Fibroblast of pulmonary artery (primary cell): Measurements from ENCODE around the gene ZFPM1.

Source experiments
- DNase-seq: peaks from one replicate; pipeline ENCODE4 v3.0.0-alpha.2; 2010; ENCODE audit warnings: low read depth
- H3K4me3 ChIP-seq: replicated peaks from 2 replicates; pipeline ENCODE4 v1.5.1; 2011; ENCODE audit warnings: low read depth, mild to moderate bottlenecking, control low read depth, low read length, moderate library complexity
- CTCF ChIP-seq: IDR thresholded peaks from 2 replicates; pipeline ENCODE4 v1.5.1; 2011; ENCODE audit warnings: mild to moderate bottlenecking, control low read depth, low read length, inconsistent platforms; ENCODE audit errors: missing control alignments

ZFPM1 gene

DNA sequence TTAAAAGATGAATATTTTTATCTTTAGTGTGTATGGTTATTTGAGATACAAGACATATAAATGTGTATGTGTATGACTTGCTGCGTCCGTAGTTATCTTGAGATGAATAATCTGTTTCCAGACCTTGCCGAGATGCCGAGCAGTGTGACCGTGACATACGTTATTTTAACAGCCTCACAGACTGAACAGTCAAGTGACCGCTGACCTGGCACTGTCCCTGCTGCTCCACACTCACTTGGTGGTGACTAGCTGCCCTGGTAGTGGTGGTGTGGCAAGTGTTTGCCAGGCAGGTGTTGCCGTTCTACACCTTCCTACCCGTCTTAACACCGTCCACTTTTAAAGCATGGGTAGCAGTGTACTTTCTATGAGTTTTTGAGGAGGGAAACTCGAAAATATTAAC lies 122.2 kb downstream of the ZFPM1 start:
- TF ChIP-seq CTCF: no peak
- H3K4me3 ChIP-seq: no peak overlapping the region
- DNase-seq: no peak

DNA sequence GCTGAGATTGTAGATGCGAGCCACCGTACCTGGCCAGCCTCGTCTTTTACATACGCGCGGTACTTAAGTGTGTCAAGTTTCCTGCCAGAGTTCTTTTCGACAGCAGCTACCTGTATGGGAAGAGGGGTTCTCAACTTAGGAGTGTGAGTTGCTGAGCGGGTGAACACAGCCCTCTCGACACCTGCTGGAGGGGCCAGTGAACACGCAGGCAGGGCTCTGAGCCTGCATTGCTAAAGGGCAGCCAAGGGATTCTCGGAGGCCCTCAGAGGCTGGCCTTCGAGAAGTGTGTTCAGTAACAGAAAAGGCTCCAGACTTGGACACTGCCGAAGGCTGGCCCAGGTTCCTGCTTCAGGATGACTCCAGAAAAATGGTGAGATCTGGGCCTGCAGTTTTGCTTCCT lies 123.2 kb downstream of the ZFPM1 start:
- no peak for TF ChIP-seq CTCF
- no peak overlapping the region for H3K4me3 ChIP-seq
- DNase-seq: no peak

DNA sequence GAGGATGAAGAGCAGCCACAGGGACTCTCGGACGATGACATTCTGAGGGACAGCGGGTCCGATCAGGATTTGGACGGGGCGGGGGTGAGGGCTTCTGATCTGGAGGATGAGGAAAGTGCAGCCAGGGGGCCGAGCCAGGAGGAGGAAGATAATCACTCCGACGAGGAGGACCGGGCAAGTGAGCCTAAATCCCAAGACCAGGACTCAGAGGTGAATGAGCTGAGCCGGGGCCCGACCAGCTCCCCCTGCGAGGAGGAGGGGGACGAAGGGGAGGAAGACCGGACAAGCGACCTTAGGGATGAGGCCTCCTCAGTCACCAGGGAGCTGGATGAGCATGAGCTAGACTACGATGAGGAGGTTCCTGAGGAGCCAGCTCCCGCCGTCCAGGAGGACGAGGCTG lies 124.1 kb downstream of the ZFPM1 start:
- DNase-seq: no peak
- no peak overlapping the region for H3K4me3 ChIP-seq
- TF ChIP-seq CTCF: no peak

GRCh38 chr16:88578446-88579313 lies 125.6 kb downstream of the ZFPM1 start:
- no peak overlapping the region for H3K4me3 ChIP-seq
- no peak for TF ChIP-seq CTCF
- DNase-seq: no peak

DNA sequence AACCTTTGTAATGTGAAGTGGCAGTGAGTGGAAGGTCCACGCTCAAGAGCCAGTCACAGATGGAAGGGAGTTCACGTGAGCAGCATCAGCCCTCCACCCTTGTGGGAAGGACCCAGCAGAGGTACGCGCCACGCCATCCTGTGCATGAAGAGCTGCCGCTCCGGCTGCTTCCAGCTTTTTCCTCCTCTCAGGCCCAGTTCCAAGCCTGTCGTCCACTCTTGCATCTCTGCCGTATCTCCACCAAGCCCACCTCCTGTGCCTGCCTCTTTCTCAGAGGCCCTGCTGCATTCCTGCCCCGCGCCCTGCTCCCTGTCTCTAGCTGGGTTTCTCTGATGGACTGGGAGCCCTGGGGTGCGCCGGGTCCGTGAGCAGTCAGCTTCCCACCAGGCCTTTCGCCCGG lies 127.3 kb downstream of the ZFPM1 start:
- no peak overlapping the region for H3K4me3 ChIP-seq
- DNase-seq: no peak

GRCh38 chr16:88581033-88581432 lies 128.0 kb downstream of the ZFPM1 start:
- no peak overlapping the region for H3K4me3 ChIP-seq

More for the DNA sequence above, 127.3 kb downstream of the ZFPM1 start:
- no peak for TF ChIP-seq CTCF

More at GRCh38 chr16:88581033-88581432, 128.0 kb downstream of the ZFPM1 start:
- no peak for DNase-seq
- no peak for TF ChIP-seq CTCF
